HG03280 (cell line): Measurements from ENCODE around the gene CARD16.

ENCODE experiments used
- ATAC-seq: cut with Tn5 transposase; IDR thresholded peaks from one replicate; pipeline ENCODE4 v1.9.1; 2021; ENCODE audit warnings: mild to moderate bottlenecking, moderate library complexity; ENCODE audit not compliant: unreplicated experiment

CARD16 gene

GRCh38 chr11:104997288-104997687 lies 47.8 kb downstream of the CARD16 start:
- ATAC-seq: no peak

GRCh38 chr11:104995001-104995408 lies 50.1 kb downstream of the CARD16 start:
- no peak for ATAC-seq

- no peak for ATAC-seq
Observed at GRCh38 chr11:104992781-104993180, 52.4 kb downstream of the CARD16 start.

- no peak for ATAC-seq
Observed at GRCh38 chr11:104991994-104992393, 53.1 kb downstream of the CARD16 start.
